ENCODE measurements around the gene MTERF4. TPM values are rescaled to one million over a fixed set of nuclear protein-coding genes. Genes with fewer than 3 reads are reported as not detected.

Gene MTERF4
- total and polyA plus RNA-seq, 2 of the 13 experiments (the other 11 are each of a cell fraction or from before 2014, with no cell fraction given) = 50.5 to 59.8 TPM

GRCh38 chr2:241102239-241102803 is at the start of gene MTERF4 (continued):
- TF ChIP-seq XBP1 (CRISPR knock-in tag; IDR thresholded peaks at IDR 0.05) = no peak
- TF ChIP-seq TRAFD1 (CRISPR knock-in tag; IDR thresholded peaks at IDR 0.05; ENCODE audit: borderline replicate concordance) = no peak
- TF ChIP-seq ZNF264 (CRISPR knock-in tag; IDR thresholded peaks at IDR 0.05) = peak; percentile 95
- TF ChIP-seq FLYWCH1 (CRISPR knock-in tag; IDR thresholded peaks at IDR 0.05) = no peak
- TF ChIP-seq ASH2L (IDR thresholded peaks at IDR 0.05; ENCODE audit: insufficient read length, low read depth, low read length) = peak; percentile 99
- TF ChIP-seq RXRB (CRISPR knock-in tag; IDR thresholded peaks at IDR 0.05; ENCODE audit: borderline replicate concordance) = peak; percentile 92
- TF ChIP-seq ZNF280D (CRISPR knock-in tag; IDR thresholded peaks at IDR 0.05) = peak; percentile 99
- peak; percentile 94 for TF ChIP-seq ZNF777 (CRISPR knock-in tag; IDR thresholded peaks at IDR 0.05)
- TF ChIP-seq HNRNPH1 (optimal IDR thresholded peaks at IDR 0.05; ENCODE audit: low read depth, low read length) = no peak
- TF ChIP-seq ZNF678 (CRISPR knock-in tag; IDR thresholded peaks at IDR 0.05) = peak; percentile 98; the same call in 1 of the 2 replicates
- no peak for TF ChIP-seq ZNF570 (CRISPR knock-in tag; IDR thresholded peaks at IDR 0.05; ENCODE audit: borderline replicate concordance)
- TF ChIP-seq, protein P1, sequence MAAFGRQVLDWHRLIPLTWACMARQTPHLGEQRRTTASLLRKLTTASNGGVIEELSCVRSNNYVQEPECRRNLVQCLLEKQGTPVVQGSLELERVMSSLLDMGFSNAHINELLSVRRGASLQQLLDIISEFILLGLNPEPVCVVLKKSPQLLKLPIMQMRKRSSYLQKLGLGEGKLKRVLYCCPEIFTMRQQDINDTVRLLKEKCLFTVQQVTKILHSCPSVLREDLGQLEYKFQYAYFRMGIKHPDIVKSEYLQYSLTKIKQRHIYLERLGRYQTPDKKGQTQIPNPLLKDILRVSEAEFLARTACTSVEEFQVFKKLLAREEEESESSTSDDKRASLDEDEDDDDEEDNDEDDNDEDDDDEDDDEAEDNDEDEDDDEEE (CRISPR knock-in tag; IDR thresholded peaks at IDR 0.05) = peak; percentile 100
- peak; percentile 85; the same call in 1 of the 2 replicates for TF ChIP-seq IRX3 (CRISPR knock-in tag; IDR thresholded peaks at IDR 0.05; ENCODE audit: borderline replicate concordance, low read depth)
- TF ChIP-seq FOXO1 (CRISPR knock-in tag; IDR thresholded peaks at IDR 0.05) = peak; percentile 97
- TF ChIP-seq ZNF263 (CRISPR knock-in tag; IDR thresholded peaks at IDR 0.05) = peak; percentile 98
- TF ChIP-seq ZFP82 (CRISPR knock-in tag; IDR thresholded peaks at IDR 0.05; ENCODE audit: borderline replicate concordance) = peak; percentile 100
- 0 out of 2 replicates have a peak, but pooled peaks have one; percentile 46 for TF ChIP-seq PBX2 (CRISPR knock-in tag; IDR thresholded peaks at IDR 0.05)
- TF ChIP-seq ZFP37 (CRISPR knock-in tag; IDR thresholded peaks at IDR 0.05; ENCODE audit: borderline replicate concordance) = peak; percentile 77; the same call in 1 of the 2 replicates
- TF ChIP-seq, protein P2, sequence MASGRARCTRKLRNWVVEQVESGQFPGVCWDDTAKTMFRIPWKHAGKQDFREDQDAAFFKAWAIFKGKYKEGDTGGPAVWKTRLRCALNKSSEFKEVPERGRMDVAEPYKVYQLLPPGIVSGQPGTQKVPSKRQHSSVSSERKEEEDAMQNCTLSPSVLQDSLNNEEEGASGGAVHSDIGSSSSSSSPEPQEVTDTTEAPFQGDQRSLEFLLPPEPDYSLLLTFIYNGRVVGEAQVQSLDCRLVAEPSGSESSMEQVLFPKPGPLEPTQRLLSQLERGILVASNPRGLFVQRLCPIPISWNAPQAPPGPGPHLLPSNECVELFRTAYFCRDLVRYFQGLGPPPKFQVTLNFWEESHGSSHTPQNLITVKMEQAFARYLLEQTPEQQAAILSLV (CRISPR knock-in tag; IDR thresholded peaks at IDR 0.05; ENCODE audit: borderline replicate concordance) = peak; percentile 99
- TF ChIP-seq STAT5B (CRISPR knock-in tag; IDR thresholded peaks at IDR 0.05) = peak; percentile 98
- TF ChIP-seq, protein P3, sequence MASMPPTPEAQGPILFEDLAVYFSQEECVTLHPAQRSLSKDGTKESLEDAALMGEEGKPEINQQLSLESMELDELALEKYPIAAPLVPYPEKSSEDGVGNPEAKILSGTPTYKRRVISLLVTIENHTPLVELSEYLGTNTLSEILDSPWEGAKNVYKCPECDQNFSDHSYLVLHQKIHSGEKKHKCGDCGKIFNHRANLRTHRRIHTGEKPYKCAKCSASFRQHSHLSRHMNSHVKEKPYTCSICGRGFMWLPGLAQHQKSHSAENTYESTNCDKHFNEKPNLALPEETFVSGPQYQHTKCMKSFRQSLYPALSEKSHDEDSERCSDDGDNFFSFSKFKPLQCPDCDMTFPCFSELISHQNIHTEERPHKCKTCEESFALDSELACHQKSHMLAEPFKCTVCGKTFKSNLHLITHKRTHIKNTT (CRISPR knock-in tag; IDR thresholded peaks at IDR 0.05) = peak; percentile 83; the same call in 1 of the 2 replicates
